Panc1 (cell line): Measurements from ENCODE around the gene EML1. TPM values are rescaled to one million over a fixed set of nuclear protein-coding genes. Genes with fewer than 3 reads are reported as not detected.

ENCODE experiments used
- ATAC-seq: fragments of 200-7000 bp; cut with Tn5 transposase; 2 replicates; pipeline ENCODE4 v1.9.1; 2020; ENCODE audit warnings: mild to moderate bottlenecking, moderate library complexity
- BruUV-seq: library from RNA; stranded (reverse); fragments of 400-500 nt; replicated peaks from 2 replicates; lab custom pipeline; 2021; lab: Mats Ljungman, UMichigan
- CTCF ChIA-PET: fragments of 300-600 bp; sonication (Branson Sonifier 250); formaldehyde crosslinking; loops from one replicate; lab custom pipeline; 2022; ENCODE audit warnings: antibody characterized with exemption; lab: Charles Lee
- POLR2A ChIA-PET: fragments of 300-600 bp; sonication (Branson Sonifier 250); formaldehyde crosslinking; loops from one replicate; lab custom pipeline; 2022; ENCODE audit warnings: antibody characterized with exemption; lab: Charles Lee
- DNase-seq: peaks from one replicate; pipeline ENCODE4 v3.0.0-alpha.2; 2010; ENCODE audit warnings: low read depth, low spot score
- H3K27ac ChIP-seq: 2 replicates; pipeline ENCODE4 v1.5.1; 2011; ENCODE audit warnings: mild to moderate bottlenecking, low read length, inconsistent platforms
- H3K27me3 ChIP-seq: fragments of 200-500 bp; sonication (Bioruptor generic); 2 replicates; pipeline ENCODE4 v1.6.0; 2014; ENCODE audit warnings: low read length, inconsistent platforms; ENCODE audit not compliant: control insufficient read depth, insufficient read depth
- H3K36me3 ChIP-seq: fragments of 200-500 bp; sonication (Bioruptor generic); 2 replicates; pipeline ENCODE4 v1.5.1; 2014; ENCODE audit warnings: inconsistent platforms, mild to moderate bottlenecking, low read length, moderate library complexity; ENCODE audit not compliant: control insufficient read depth, insufficient read depth
- H3K4me1 ChIP-seq: 2 replicates; pipeline ENCODE4 v1.5.1; 2011; ENCODE audit warnings: inconsistent platforms, mild to moderate bottlenecking, low read length, moderate library complexity; ENCODE audit not compliant: control insufficient read depth, insufficient read depth
- H3K4me3 ChIP-seq, 2 experiments: 2 replicates each; pipeline ENCODE4 v1.5.1; 2011 to 2012; ENCODE audit warnings: low read depth in 2 of 2, low read length in 2 of 2, mild to moderate bottlenecking in 2 of 2, inconsistent platforms in 1 of 2, moderate library complexity in 1 of 2
- H3K9me3 ChIP-seq: fragments of 200-500 bp; sonication (Bioruptor generic); 2 replicates; pipeline ENCODE4 v1.5.1; 2014; ENCODE audit warnings: low read depth, mild to moderate bottlenecking, inconsistent platforms, low read length, moderate library complexity; ENCODE audit not compliant: control insufficient read depth, insufficient read depth
- CTCF ChIP-seq: fragments of 450-650 bp; IDR thresholded peaks from 2 replicates; pipeline ENCODE4 v1.5.1; 2017; ENCODE audit warnings: mild to moderate bottlenecking
- POLR2AphosphoS5 ChIP-seq: IDR thresholded peaks from 2 replicates; pipeline ENCODE4 v1.6.1; 2012; ENCODE audit warnings: mild to moderate bottlenecking, low read depth, low read length, moderate library complexity
- REST ChIP-seq, 2 experiments: IDR thresholded peaks; 2 replicates each; pipeline ENCODE4 v1.6.1; 2011 to 2012; ENCODE audit warnings: low read depth in 2 of 2, control low read depth in 1 of 2, low read length in 1 of 2, mild to moderate bottlenecking in 1 of 2, moderate library complexity in 1 of 2; ENCODE audit not compliant: insufficient read depth in 1 of 2
- SIN3A ChIP-seq: IDR thresholded peaks from 2 replicates; pipeline ENCODE4 v1.6.1; 2012; ENCODE audit warnings: low read depth, mild to moderate bottlenecking, low read length, moderate library complexity, borderline replicate concordance; ENCODE audit not compliant: insufficient read depth
- TCF7L2 ChIP-seq: IDR thresholded peaks from 2 replicates; pipeline ENCODE4 v1.6.1; 2011; ENCODE audit warnings: mild to moderate bottlenecking, low read depth, low read length, inconsistent platforms
- in situ Hi-C: cut with HindIII; loops from 2 replicates; pipeline ENCODE4 v1.10.0; 2016; ENCODE audit warnings: low sequenced_read_pairs, low pct_unique_long_range_greater_than_20kb
- intact Hi-C: fragments of 100-400 bp; cut with micrococcal nuclease; formaldehyde crosslinking; loops from one replicate; pipeline ENCODE4 v1.10.0; 2022; ENCODE audit not compliant: unreplicated experiment
- total RNA-seq: library from RNA; stranded (reverse); gene quantifications from one replicate; pipeline ENCODE4 v1.2.1, GENCODE V29; 2021; ENCODE audit not compliant: unreplicated experiment

The EML1 gene
- total RNA-seq, 1 experiment from 2014 or later, result 35.3 TPM

GRCh38 chr14:99971941-99972747, 178.9 kb downstream of the EML1 start:
- intact Hi-C loops (no loop called here), in situ Hi-C loops (no loop called here)
- BruUV-seq, result no TSS peak
- ChIA-PET POLR2A (no interaction called here), CTCF (no interaction called here)
- Histone ChIP-seq H3K27ac (peak overlapping the region; percentile 63), H3K36me3 (no peaks in the 10 kb centered on the region), H3K4me1 (no peaks in the 10 kb centered on the region), H3K4me3 (peak overlapping the region; percentile 58 to 68), H3K27me3 (no peaks in the 10 kb centered on the region), H3K9me3 (peaks cover 11% of the 10 kb centered on the region; the same call in 1 of the 2 replicates)
- peak; percentile 63 for ATAC-seq
- DNase-seq, result no peak
- TF ChIP-seq POLR2AphosphoS5 (no peak), CTCF (no peak), TCF7L2 (no peak), SIN3A (no peak), REST (IDR thresholded peaks at IDR 0.05; ENCODE audit: insufficient read depth in 1 of 2, low read depth in 2 of 2, low read length in 1 of 2) (no peak)

GRCh38 chr14:99972748-99973466, 179.7 kb downstream of the EML1 start:
- ChIA-PET POLR2A (no interaction called here), CTCF (no interaction called here)
- Histone ChIP-seq H3K9me3 (peaks cover 11% of the 10 kb centered on the region; the same call in 1 of the 2 replicates), H3K36me3 (no peaks in the 10 kb centered on the region), H3K27ac (peak overlapping the region; percentile 63), H3K4me3 (peak overlapping the region; percentile 58 to 68), H3K4me1 (no peaks in the 10 kb centered on the region), H3K27me3 (no peaks in the 10 kb centered on the region)
- DNase-seq (no peak), ATAC-seq (no peak)
- TF ChIP-seq TCF7L2, result no peak
- TF ChIP-seq SIN3A, result no peak
- TF ChIP-seq POLR2AphosphoS5, result no peak
- TF ChIP-seq REST (IDR thresholded peaks at IDR 0.05; ENCODE audit: insufficient read depth in 1 of 2, low read depth in 2 of 2, low read length in 1 of 2), result no peak
- TSS peak; percentile 83 for BruUV-seq
- in situ Hi-C loops, result no loop called here
- intact Hi-C loops, result no loop called here
